Measurements from ENCODE around the gene CPE.

The CPE gene

GRCh38 chr4:165364452-165365080 lies 14.2 kb upstream of the CPE start:
- H3K4me3 ChIP-seq (ENCODE audit: low read depth, low read length): no peak overlapping the region
- DNase-seq (ENCODE audit: low read depth, low spot score): no peak
- no peak for TF ChIP-seq CTCF (IDR thresholded peaks at IDR 0.05; ENCODE audit: low read depth, low read length)
- in situ Hi-C loops (cut with HindIII; ENCODE audit: low sequenced_read_pairs): no loop called here

GRCh38 chr4:165367040-165367439 lies 11.8 kb upstream of the CPE start:
- DNase-seq (ENCODE audit: low read depth, low spot score): no peak
- no peak for TF ChIP-seq CTCF (IDR thresholded peaks at IDR 0.05; ENCODE audit: low read depth, low read length)
- in situ Hi-C loops (cut with HindIII; ENCODE audit: low sequenced_read_pairs): no loop called here
- no peak overlapping the region for H3K4me3 ChIP-seq (ENCODE audit: low read depth, low read length)

- H3K4me3 ChIP-seq (ENCODE audit: low read depth, low read length): no peak overlapping the region
- TF ChIP-seq CTCF (IDR thresholded peaks at IDR 0.05; ENCODE audit: low read depth, low read length): no peak
- in situ Hi-C loops (cut with HindIII; ENCODE audit: low sequenced_read_pairs): no loop called here
- DNase-seq (ENCODE audit: low read depth, low spot score): no peak
Observed at GRCh38 chr4:165368114-165368513, 10.7 kb upstream of the CPE start.

- in situ Hi-C loops (cut with HindIII; ENCODE audit: low sequenced_read_pairs): no loop called here
- no peak for TF ChIP-seq CTCF (IDR thresholded peaks at IDR 0.05; ENCODE audit: low read depth, low read length)
- H3K4me3 ChIP-seq (ENCODE audit: low read depth, low read length): no peak overlapping the region
- no peak for DNase-seq (ENCODE audit: low read depth, low spot score)
Observed at GRCh38 chr4:165368567-165368966, 10.2 kb upstream of the CPE start.

GRCh38 chr4:165369522-165369921 lies 9.3 kb upstream of the CPE start:
- no peak for DNase-seq (ENCODE audit: low read depth, low spot score)
- in situ Hi-C loops (cut with HindIII; ENCODE audit: low sequenced_read_pairs): no loop called here
- no peak overlapping the region for H3K4me3 ChIP-seq (ENCODE audit: low read depth, low read length)
- TF ChIP-seq CTCF (IDR thresholded peaks at IDR 0.05; ENCODE audit: low read depth, low read length): no peak

- DNase-seq (ENCODE audit: low read depth, low spot score): no peak
- TF ChIP-seq CTCF (IDR thresholded peaks at IDR 0.05; ENCODE audit: low read depth, low read length): no peak
- H3K4me3 ChIP-seq (ENCODE audit: low read depth, low read length): no peak overlapping the region
- in situ Hi-C loops (cut with HindIII; ENCODE audit: low sequenced_read_pairs): no loop called here
Observed at GRCh38 chr4:165370530-165370929, 8.3 kb upstream of the CPE start.

GRCh38 chr4:165375465-165375864 lies 3.3 kb upstream of the CPE start:
- H3K4me3 ChIP-seq (ENCODE audit: low read depth, low read length): no peak overlapping the region
- in situ Hi-C loops (cut with HindIII; ENCODE audit: low sequenced_read_pairs): no loop called here
- no peak for DNase-seq (ENCODE audit: low read depth, low spot score)
- no peak for TF ChIP-seq CTCF (IDR thresholded peaks at IDR 0.05; ENCODE audit: low read depth, low read length)

Data from astrocyte of the spinal cord (primary cell).